GM12878 (cell line): Measurements from ENCODE around the gene GMDS.

Experiments
- CHD2 ChIP-seq: IDR thresholded peaks from 2 replicates; pipeline ENCODE4 v1.6.1; 2011; ENCODE audit warnings: low read depth, low read length, improper control_type of control experiment, borderline replicate concordance
- EP300 ChIP-seq, 2 experiments: fragments of 150-350 bp in 1 of 2; IDR thresholded peaks; 2 replicates each; pipeline ENCODE4 v1.6.1; 2011 to 2012; ENCODE audit warnings: low read depth in 2 of 2, low read length in 2 of 2, borderline replicate concordance in 1 of 2, improper control_type of control experiment in 1 of 2, inconsistent platforms in 1 of 2; ENCODE audit not compliant: control insufficient read depth in 1 of 2
- HDAC2 ChIP-seq: fragments of 200-600 bp; sonication (generic); IDR thresholded peaks from 2 replicates; pipeline ENCODE4 v1.6.1; 2017
- POLR2A ChIP-seq: IDR thresholded peaks from 2 replicates; pipeline ENCODE4 v1.6.1; 2011; ENCODE audit warnings: low read depth, mild to moderate bottlenecking, low read length
- POLR2AphosphoS5 ChIP-seq: IDR thresholded peaks from 2 replicates; pipeline ENCODE4 v1.6.1; 2011; ENCODE audit warnings: mild to moderate bottlenecking, low read length, inconsistent platforms
- TBL1XR1 ChIP-seq: IDR thresholded peaks from 2 replicates; pipeline ENCODE4 v1.6.1; 2012; ENCODE audit warnings: low read depth, low read length, improper control_type of control experiment
- TF ChIP-seq, protein P1 (sequence below): IDR thresholded peaks from 2 replicates; pipeline ENCODE4 v1.6.1; 2012; ENCODE audit warnings: low read depth, low read length, improper control_type of control experiment

DNA sequence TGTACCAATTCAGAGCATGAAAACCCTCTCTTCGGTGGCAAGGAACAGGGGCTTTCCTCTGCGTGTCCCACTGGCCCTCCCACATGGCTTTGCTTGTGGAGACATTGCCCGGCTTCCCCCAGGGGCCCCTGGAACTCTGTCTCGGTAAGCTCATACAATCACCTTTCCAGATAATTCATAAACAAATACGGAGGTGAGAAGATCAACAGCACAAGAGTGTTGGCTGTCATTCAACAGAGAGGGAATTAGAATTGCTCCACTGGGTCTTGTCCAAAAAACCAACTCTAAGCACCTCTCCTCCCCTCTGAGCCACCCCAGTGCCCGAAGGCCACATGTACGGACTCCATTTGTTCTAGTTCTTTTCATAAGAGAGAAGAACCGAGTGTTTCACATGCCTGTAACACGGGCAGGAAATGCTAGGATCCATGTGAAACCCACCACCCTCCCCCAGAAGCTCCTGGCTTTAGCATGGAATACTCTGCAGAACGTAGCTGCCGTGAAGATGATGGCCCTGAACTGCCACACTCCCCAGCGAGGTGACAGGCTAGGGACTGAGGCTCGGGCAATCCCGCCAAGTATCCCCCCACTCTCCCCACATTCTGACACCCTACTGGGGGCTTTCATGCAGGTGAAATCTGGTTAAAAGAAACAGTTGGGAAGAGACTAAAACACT, 660.3 kb downstream of the GMDS start:
- TF ChIP-seq, protein P1, sequence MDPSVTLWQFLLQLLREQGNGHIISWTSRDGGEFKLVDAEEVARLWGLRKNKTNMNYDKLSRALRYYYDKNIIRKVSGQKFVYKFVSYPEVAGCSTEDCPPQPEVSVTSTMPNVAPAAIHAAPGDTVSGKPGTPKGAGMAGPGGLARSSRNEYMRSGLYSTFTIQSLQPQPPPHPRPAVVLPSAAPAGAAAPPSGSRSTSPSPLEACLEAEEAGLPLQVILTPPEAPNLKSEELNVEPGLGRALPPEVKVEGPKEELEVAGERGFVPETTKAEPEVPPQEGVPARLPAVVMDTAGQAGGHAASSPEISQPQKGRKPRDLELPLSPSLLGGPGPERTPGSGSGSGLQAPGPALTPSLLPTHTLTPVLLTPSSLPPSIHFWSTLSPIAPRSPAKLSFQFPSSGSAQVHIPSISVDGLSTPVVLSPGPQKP, result no peak
- TF ChIP-seq POLR2AphosphoS5, result no peak
- no peak for TF ChIP-seq EP300 (IDR thresholded peaks at IDR 0.05; ENCODE audit: borderline replicate concordance in 1 of 2, control insufficient read depth in 1 of 2, low read depth in 2 of 2, low read length in 2 of 2)
- no peak for TF ChIP-seq TBL1XR1
- no peak for TF ChIP-seq CHD2
- no peak for TF ChIP-seq HDAC2
- no peak for TF ChIP-seq POLR2A
